T follicular helper cell (primary cell): ENCODE measurements around the gene RASGRF2.
"Not testable (repeated sequence)": the region's sequence is repeated elsewhere in the genome, so short reads cannot be mapped to it uniquely, and the experiment has no call there.

ENCODE experiments used
- DNase-seq: peaks from one replicate; pipeline ENCODE4 v3.0.0-alpha.2; 2020; ENCODE audit warnings: low read depth

Gene RASGRF2

GRCh38 chr5:80982093-80982492 lies 21.9 kb downstream of the RASGRF2 start:
- no peak for DNase-seq

- no peak for DNase-seq
Measured at GRCh38 chr5:80985600-80986228, 25.6 kb downstream of the RASGRF2 start.

- no peak for DNase-seq
Measured at GRCh38 chr5:80986382-80986781, 26.2 kb downstream of the RASGRF2 start.

DNA sequence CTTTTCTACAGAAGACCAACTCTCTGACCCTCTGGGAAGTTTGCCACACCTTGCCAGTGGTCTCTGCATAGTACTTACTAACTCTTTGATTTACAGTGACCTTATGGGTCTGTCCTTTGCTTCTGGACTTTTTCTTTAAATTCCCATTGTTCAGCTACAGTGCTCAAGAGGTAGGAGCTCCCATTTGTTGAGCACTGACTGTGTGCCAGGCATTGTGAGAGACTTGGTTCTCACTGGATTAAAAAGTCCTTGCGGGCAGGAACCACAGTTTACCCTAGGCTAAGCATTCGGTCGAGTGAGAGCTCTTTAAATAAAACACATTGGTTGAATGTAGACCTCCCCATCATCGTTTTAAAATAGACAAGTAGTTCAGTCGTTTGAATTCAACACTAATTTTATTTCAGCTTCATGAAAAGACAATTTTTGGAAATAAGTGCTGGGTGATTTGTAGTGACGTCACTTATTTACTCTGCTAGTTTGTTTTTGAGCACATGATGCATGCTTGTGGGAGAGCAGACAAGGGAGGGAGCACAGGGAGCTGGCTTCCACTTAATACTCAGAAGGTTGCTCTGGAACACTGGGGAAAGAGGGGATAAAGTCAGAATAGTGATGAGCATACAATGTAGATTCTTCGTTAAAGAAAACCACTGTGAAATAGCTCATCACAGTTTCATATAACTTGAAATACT lies 27.1 kb downstream of the RASGRF2 start:
- no peak for DNase-seq

DNA sequence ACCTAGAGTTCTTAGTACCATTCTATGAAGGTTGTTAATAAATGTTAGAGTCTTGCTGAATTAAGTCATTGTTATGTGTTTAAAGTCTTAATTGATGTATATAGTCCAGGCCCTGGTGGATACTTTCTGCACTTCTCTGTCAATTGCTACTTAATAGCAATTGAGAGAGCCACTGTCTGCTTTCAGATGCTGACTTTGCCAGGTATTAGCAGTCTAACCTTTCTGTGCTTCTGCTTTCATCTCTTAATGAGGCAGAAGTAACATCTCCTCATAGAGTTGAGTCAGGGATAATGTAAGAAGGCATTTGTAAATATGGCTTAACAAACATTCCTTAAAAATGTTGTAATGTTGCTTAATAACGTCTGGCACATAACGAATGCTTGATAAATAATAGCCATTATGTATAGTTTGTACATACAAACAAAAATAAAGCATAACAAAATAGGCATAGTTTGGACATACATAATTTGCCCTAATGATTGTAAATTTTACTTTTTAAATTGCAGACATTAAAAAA lies 28.3 kb downstream of the RASGRF2 start:
- DNase-seq: no peak

GRCh38 chr5:80989883-80990282 lies 29.7 kb downstream of the RASGRF2 start:
- DNase-seq: no peak

- DNase-seq: no peak
Measured at GRCh38 chr5:80990527-80990926, 30.4 kb downstream of the RASGRF2 start.

DNA sequence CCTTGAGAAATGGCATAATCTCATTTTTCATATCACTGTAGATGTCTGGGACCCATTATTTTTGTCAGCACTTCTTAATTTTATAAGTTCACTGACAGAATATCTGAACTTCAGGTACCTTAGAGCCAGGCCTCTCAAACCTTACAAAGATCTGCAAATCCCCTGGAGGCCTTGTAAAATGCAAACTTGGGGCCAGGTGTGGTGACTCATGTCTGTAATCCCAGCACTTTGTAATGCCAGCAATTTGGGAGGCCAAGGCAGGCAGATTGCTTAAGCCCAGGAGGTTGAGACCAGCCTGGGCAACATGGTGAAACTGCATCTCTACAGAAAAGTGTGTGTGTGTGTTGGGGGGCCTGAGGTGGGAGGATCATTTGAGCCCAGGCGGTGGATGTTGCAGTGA lies 30.8 kb downstream of the RASGRF2 start:
- DNase-seq: no peak

GRCh38 chr5:80995908-80996307 lies 35.7 kb downstream of the RASGRF2 start:
- no peak for DNase-seq

GRCh38 chr5:80998590-80998979 lies 38.4 kb downstream of the RASGRF2 start:
- no peak for DNase-seq

- DNase-seq: no peak
Measured at GRCh38 chr5:81003811-81004386, 43.7 kb downstream of the RASGRF2 start.

DNA sequence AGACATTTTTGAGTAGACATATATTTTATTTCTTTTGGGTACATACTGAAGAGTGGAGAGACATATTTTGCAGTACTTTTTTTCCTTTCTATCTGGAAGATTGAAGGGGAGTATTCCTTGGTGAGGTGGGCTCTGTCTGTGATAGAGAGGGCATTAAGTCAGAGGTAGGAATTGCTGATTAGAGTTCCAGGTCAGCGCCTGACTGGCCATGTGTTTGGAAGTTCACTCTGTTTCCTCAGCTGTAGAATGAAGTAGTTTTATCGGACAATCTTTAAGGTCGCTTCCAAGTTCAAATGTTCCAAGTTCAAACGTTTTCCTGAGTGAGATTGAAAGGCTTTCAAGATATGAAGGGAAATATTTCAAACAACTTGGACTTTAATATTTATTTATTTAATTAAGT lies 45.5 kb downstream of the RASGRF2 start:
- DNase-seq: no peak

- DNase-seq: no peak
Measured at GRCh38 chr5:81006231-81006630, 46.1 kb downstream of the RASGRF2 start.

DNA sequence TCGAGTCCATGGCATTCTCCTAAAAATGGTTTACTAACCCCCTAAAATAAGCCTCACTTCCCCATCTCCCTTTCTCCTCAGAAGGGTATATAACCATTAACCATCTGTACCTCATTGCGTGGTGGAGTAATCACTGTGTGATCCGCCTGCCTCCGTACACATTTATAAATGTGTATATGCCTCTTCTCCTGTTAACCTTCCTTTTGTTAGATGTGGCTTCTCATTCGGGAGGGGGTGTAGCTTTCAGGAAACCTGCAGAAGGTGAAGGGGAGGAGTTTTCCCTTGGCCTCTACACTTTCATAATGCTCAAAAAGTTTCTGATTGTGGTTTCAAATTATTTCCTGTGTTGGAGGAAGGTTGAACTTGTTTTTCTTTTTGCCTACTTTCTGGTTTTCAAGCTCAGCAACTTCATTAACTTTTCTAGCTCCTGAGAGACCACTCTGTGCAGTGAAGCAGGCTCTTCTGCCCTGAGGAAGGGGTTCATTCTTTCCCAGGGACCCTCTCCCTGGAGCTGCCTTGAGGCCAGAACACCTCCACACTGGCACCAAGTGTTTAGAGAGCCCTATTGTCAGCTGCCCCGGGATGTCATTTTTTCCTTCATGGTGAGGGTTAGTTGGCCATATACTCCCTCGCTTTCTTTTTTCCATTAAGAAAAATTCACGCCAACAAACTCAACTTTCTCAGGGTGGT lies 46.9 kb downstream of the RASGRF2 start:
- DNase-seq: peak; percentile 37

GRCh38 chr5:81007637-81008027 lies 47.5 kb downstream of the RASGRF2 start:
- peak; percentile 6 for DNase-seq

DNA sequence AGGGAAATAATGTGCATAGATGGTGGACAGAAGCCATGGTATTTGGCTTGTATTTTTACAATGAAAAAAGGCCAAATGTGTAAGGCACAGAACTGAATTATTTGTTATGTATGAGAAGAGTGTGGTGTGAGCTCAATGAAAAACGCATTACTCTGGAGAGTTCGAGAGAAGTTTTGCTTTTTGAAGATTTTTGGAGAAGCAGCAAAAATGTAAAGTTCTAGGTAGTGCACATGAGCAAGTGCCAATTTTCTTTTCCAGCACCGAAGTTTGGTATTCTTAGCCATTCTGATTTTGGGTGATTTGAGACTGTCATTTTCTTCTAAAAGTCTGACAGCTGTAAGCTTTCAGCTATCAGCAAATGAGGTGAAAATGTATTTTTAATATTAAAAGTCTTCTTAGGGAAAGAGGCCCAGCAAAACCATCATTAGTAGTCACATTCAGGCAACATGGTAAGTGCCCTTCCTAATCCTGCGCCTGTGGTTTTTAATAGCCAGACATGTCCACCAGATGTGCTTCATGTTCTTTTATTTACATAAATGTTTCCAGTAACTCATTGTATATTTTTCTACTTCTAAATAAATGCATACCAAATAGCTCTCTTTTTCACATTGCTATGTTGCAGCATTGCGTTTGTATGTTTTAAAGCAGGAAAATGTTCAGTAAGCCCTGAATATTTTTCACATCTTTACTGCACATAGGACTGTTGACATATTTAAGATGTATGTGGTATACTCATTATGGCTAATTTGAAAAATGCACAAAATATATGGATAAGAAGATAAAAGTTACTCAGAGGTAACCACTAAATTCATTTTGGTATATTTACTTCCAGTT lies 50.4 kb downstream of the RASGRF2 start:
- DNase-seq: no peak

GRCh38 chr5:81014348-81014747 lies 54.2 kb downstream of the RASGRF2 start:
- DNase-seq: no peak

DNA sequence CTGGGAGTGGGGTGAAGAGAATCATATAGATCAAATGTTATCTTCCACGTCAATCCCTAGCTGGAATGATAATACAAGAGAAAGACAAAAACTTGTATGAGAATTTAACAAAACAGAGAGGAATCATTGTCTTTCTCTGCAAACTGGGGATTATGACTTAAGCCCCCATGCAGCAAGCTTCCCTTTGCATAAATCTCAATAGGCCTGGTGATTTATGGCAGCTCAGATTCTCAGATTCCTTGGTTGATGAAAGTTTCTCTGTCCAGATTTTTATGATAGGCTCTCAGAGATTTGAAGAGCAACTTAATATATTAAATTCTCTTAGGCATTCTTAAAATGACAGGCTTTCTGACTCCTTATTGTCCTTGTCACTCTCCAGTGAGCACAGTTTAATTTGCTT lies 56.0 kb downstream of the RASGRF2 start:
- DNase-seq: no peak

- DNase-seq: no peak
Measured at GRCh38 chr5:81017320-81017719, 57.2 kb downstream of the RASGRF2 start.

DNA sequence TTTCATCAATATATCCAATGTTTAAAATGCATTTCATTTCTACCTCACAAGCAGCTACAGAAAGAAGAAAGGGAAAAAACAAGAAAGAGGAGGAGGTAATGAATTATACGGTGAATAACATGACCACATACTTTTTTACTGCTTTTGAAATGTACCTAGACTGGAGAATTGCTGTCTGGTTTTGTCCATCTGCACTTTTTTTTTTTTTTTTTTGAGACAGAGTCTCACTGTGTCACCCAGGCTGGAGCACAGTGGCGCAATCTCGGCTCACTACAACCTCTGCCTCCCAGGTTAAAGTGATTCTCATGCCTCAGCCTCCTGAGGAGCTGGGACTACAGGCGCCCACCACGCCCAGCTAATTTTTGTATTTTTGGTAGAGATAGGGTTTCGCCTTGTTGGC lies 58.4 kb downstream of the RASGRF2 start:
- not testable (repeated sequence) for DNase-seq

- no peak for DNase-seq
Measured at GRCh38 chr5:81019748-81020147, 59.6 kb downstream of the RASGRF2 start.
